GM19467 (cell line): ENCODE measurements around the gene CBY2.
"Not testable (repeated sequence)": the region's sequence is repeated elsewhere in the genome, so short reads cannot be mapped to it uniquely, and the experiment has no call there.

Source experiments
- ATAC-seq: cut with Tn5 transposase; IDR thresholded peaks from one replicate; pipeline ENCODE4 v1.9.1; 2021; ENCODE audit warnings: mild to moderate bottlenecking, moderate library complexity; ENCODE audit not compliant: unreplicated experiment

CBY2 gene

GRCh38 chr13:45737571-45738017 lies 35.5 kb downstream of the CBY2 start:
- no peak for ATAC-seq

- no peak for ATAC-seq
Observed at GRCh38 chr13:45742985-45743384, 40.9 kb downstream of the CBY2 start.

- ATAC-seq, result no peak
Observed at GRCh38 chr13:45744979-45745378, 42.9 kb downstream of the CBY2 start.

- ATAC-seq, result no peak
Observed at GRCh38 chr13:45747071-45747470, 45.0 kb downstream of the CBY2 start.

GRCh38 chr13:45748941-45749759 lies 47.0 kb downstream of the CBY2 start:
- ATAC-seq, result no peak

- ATAC-seq, result no peak
Observed at GRCh38 chr13:45750566-45750965, 48.4 kb downstream of the CBY2 start.

- ATAC-seq, result no peak
Observed at GRCh38 chr13:45751885-45752284, 49.8 kb downstream of the CBY2 start.

GRCh38 chr13:45752510-45752909 lies 50.4 kb downstream of the CBY2 start:
- no peak for ATAC-seq

- not testable (repeated sequence) for ATAC-seq
Observed at GRCh38 chr13:45756498-45756897, 54.4 kb downstream of the CBY2 start.

- ATAC-seq, result not testable (repeated sequence)
Observed at GRCh38 chr13:45757589-45757988, 55.5 kb downstream of the CBY2 start.

- no peak for ATAC-seq
Observed at GRCh38 chr13:45763419-45763818, 61.3 kb downstream of the CBY2 start.
